Measurements from ENCODE around the gene HDAC11.

- TF ChIP-seq CTCF (conservative IDR thresholded peaks at IDR 0.05; ENCODE audit: low read length) (no peak), EZH2phosphoT487 (IDR thresholded peaks at IDR 0.05; ENCODE audit: borderline replicate concordance, low read depth, low read length) (no peak)
Observed at GRCh38 chr3:13542142-13542541, 62.0 kb downstream of the HDAC11 start.

Data from OCI-LY7 (cell line).